ENCODE data around the gene PHC3.

GRCh38 chr3:170149016-170149415, 32.5 kb downstream of the PHC3 start:
- TF ChIP-seq CTCF (IDR thresholded peaks at IDR 0.05) (no peak), POLR2A (IDR thresholded peaks at IDR 0.05) (no peak), EP300 (IDR thresholded peaks at IDR 0.05) (no peak), POLR2AphosphoS5 (IDR thresholded peaks at IDR 0.05) (no peak)
